Measurements from ENCODE around the gene TRPM8. TPM values are rescaled to one million over a fixed set of nuclear protein-coding genes. Genes with fewer than 3 reads are reported as not detected.

Gene TRPM8
- total and polyA plus RNA-seq, 2 of the 13 experiments (the other 11 are each of a cell fraction or from before 2014, with no cell fraction given), result 0.12 TPM; not detected in 1

GRCh38 chr2:233981574-233982420, 64.6 kb downstream of the TRPM8 start (continued):
- TF ChIP-seq ZMYM3 (CRISPR knock-in tag; IDR thresholded peaks at IDR 0.05) (no peak), NFRKB (IDR thresholded peaks at IDR 0.05) (no peak), FOXP1 (IDR thresholded peaks at IDR 0.05) (no peak), FOXP1 (CRISPR knock-in tag; IDR thresholded peaks at IDR 0.05) (peak; percentile 77), E2F5 (CRISPR knock-in tag; conservative IDR thresholded peaks at IDR 0.05) (no peak), ZNF12 (CRISPR knock-in tag; IDR thresholded peaks at IDR 0.05) (no peak), ZNF343 (CRISPR knock-in tag; IDR thresholded peaks at IDR 0.05) (no peak), ZNF629 (CRISPR knock-in tag; conservative IDR thresholded peaks at IDR 0.05) (no peak), ZNF567 (CRISPR knock-in tag; IDR thresholded peaks at IDR 0.05; ENCODE audit: borderline replicate concordance) (no peak), NFIC (IDR thresholded peaks at IDR 0.05; ENCODE audit: low read length) (peak; percentile 76), ZNF3 (CRISPR knock-in tag; IDR thresholded peaks at IDR 0.05) (no peak), ZBTB25 (CRISPR knock-in tag; IDR thresholded peaks at IDR 0.05) (no peak), ZNF747 (CRISPR knock-in tag; IDR thresholded peaks at IDR 0.05; ENCODE audit: borderline replicate concordance) (no peak), ZFYVE20 (CRISPR knock-in tag; IDR thresholded peaks at IDR 0.05; ENCODE audit: borderline replicate concordance, low read depth) (no peak), ZNF879 (CRISPR knock-in tag; IDR thresholded peaks at IDR 0.05) (no peak), ZNF510 (CRISPR knock-in tag; IDR thresholded peaks at IDR 0.05; ENCODE audit: low read depth) (no peak), ZKSCAN1 (IDR thresholded peaks at IDR 0.05; ENCODE audit: low read length) (no peak), NPAS2 (CRISPR knock-in tag; IDR thresholded peaks at IDR 0.05; ENCODE audit: borderline replicate concordance) (no peak), ZNF484 (CRISPR knock-in tag; IDR thresholded peaks at IDR 0.05; ENCODE audit: borderline replicate concordance, low read depth) (no peak)
- TF ChIP-seq, protein P1, sequence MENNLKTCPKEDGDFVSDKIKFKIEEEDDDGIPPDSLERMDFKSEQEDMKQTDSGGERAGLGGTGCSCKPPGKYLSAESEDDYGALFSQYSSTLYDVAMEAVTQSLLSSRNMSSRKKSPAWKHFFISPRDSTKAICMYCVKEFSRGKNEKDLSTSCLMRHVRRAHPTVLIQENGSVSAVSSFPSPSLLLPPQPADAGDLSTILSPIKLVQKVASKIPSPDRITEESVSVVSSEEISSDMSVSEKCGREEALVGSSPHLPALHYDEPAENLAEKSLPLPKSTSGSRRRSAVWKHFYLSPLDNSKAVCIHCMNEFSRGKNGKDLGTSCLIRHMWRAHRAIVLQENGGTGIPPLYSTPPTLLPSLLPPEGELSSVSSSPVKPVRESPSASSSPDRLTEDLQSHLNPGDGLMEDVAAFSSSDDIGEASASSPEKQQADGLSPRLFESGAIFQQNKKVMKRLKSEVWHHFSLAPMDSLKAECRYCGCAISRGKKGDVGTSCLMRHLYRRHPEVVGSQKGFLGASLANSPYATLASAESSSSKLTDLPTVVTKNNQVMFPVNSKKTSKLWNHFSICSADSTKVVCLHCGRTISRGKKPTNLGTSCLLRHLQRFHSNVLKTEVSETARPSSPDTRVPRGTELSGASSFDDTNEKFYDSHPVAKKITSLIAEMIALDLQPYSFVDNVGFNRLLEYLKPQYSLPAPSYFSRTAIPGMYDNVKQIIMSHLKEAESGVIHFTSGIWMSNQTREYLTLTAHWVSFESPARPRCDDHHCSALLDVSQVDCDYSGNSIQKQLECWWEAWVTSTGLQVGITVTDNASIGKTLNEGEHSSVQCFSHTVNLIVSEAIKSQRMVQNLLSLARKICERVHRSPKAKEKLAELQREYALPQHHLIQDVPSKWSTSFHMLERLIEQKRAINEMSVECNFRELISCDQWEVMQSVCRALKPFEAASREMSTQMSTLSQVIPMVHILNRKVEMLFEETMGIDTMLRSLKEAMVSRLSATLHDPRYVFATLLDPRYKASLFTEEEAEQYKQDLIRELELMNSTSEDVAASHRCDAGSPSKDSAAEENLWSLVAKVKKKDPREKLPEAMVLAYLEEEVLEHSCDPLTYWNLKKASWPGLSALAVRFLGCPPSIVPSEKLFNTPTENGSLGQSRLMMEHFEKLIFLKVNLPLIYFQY (CRISPR knock-in tag; IDR thresholded peaks at IDR 0.05; ENCODE audit: borderline replicate concordance), result no peak
- TF ChIP-seq, protein P2, sequence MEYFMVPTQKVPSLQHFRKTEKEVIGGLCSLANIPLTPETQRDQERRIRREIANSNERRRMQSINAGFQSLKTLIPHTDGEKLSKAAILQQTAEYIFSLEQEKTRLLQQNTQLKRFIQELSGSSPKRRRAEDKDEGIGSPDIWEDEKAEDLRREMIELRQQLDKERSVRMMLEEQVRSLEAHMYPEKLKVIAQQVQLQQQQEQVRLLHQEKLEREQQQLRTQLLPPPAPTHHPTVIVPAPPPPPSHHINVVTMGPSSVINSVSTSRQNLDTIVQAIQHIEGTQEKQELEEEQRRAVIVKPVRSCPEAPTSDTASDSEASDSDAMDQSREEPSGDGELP (IDR thresholded peaks at IDR 0.05; ENCODE audit: borderline replicate concordance, low read depth), result 0 out of 2 replicates have a peak, but pooled peaks have one; percentile 34
- TF ChIP-seq, protein P3, sequence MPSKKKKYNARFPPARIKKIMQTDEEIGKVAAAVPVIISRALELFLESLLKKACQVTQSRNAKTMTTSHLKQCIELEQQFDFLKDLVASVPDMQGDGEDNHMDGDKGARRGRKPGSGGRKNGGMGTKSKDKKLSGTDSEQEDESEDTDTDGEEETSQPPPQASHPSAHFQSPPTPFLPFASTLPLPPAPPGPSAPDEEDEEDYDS (CRISPR knock-in tag; IDR thresholded peaks at IDR 0.05), result no peak
